Effector memory CD4-positive, alpha-beta T cell (primary cell): ENCODE measurements around the gene COPS4.
"Not testable (repeated sequence)": the region's sequence is repeated elsewhere in the genome, so short reads cannot be mapped to it uniquely, and the experiment has no call there.

Source experiments
- DNase-seq, 3 donors: peaks; one replicate each; pipeline ENCODE4 v3.0.0-alpha.2; 2020
- H3K27ac ChIP-seq: 2 replicates; pipeline ENCODE4 v1.7.0; 2013; ENCODE audit warnings: mild to moderate bottlenecking, low read length, moderate library complexity; ENCODE audit not compliant: insufficient read depth, poor library complexity, severe bottlenecking
- H3K27me3 ChIP-seq: replicated peaks from 2 replicates; pipeline ENCODE4 v1.7.0; 2013; ENCODE audit warnings: mild to moderate bottlenecking, low read length; ENCODE audit not compliant: insufficient read depth, control insufficient read depth, poor library complexity, severe bottlenecking
- H3K36me3 ChIP-seq: 2 replicates; pipeline ENCODE4 v1.7.0; 2013; ENCODE audit warnings: mild to moderate bottlenecking, low read length, moderate library complexity; ENCODE audit not compliant: control insufficient read depth, insufficient read depth
- H3K4me1 ChIP-seq: 2 replicates; pipeline ENCODE4 v1.7.0; 2013; ENCODE audit warnings: low read length, mild to moderate bottlenecking; ENCODE audit not compliant: control insufficient read depth, insufficient read depth, poor library complexity, severe bottlenecking
- H3K4me3 ChIP-seq: 2 replicates; pipeline ENCODE4 v1.7.0; 2013; ENCODE audit warnings: low read length, low read depth, mild to moderate bottlenecking; ENCODE audit not compliant: insufficient read depth, poor library complexity, severe bottlenecking
- H3K9me3 ChIP-seq: 2 replicates; pipeline ENCODE4 v1.7.0; 2013; ENCODE audit warnings: mild to moderate bottlenecking, low read length, moderate library complexity; ENCODE audit not compliant: control insufficient read depth

COPS4 gene

DNA sequence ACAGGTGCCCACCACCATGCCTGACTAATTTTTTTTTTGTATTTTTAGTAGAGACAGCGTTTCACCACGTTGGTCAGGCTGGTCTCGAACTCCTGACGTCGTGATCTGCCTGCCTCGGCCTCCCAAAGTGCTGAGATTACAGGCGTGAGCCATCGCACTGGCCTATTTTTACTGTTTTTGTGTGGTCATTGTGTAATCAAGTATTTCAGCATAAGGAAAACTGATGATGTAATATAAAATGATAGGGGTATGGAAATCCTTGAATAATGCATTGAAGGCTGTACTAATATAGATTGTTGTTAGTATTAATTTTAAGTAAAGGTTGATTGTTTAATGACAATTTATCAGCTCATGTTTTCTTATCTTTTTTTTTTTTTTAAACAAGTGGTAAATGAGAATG lies 13.8 kb downstream of the COPS4 start:
- H3K4me1 ChIP-seq, H3K4me3 ChIP-seq, H3K27ac ChIP-seq, H3K27me3 ChIP-seq, DNase-seq, H3K9me3 ChIP-seq: not testable (repeated sequence)
- H3K36me3 ChIP-seq: peaks cover 40% of the 10 kb centered on the region

DNA sequence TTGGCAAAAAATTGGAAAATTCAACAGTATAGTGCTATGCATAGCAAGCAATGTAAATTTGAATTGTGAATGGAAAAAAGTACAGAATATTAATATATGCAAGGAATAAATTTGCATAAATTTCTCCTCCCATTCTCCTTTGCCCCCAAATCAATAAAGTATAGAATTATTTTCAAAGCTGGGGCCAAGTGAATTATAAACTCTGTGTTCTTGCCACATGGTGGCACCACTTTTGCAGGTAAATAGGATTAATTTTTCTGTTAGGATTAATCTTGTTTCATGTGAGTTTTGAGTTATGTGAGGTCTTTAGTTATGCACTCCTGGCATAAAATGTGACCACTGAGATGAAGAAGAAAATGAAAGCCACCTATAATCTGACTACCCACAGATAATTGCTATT lies 19.9 kb downstream of the COPS4 start:
- H3K27ac ChIP-seq: no peak overlapping the region

DNA sequence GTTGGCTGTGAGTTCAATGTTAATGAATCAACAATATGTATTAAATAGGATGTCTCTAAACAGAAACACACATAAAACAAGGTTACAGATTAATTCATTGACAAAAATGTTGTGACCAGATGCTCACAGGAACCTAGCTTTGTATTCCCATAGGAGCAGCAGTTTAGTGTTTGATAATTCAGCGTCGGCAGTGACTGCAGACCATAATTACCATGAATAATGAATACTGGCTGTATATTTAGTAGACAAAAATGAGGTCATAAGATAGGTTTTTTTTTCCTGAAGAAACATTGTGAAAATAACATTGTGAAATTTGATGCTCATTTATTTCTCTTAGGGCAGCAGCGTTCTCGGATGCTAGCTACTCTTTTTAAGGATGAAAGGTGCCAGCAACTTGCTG lies 27.8 kb downstream of the COPS4 start:
- Histone ChIP-seq H3K4me3 (no peak overlapping the region), H3K4me1 (no peaks in the 10 kb centered on the region), H3K9me3 (no peaks in the 10 kb centered on the region), H3K27me3 (no peaks in the 10 kb centered on the region), H3K36me3 (peaks cover 23% of the 10 kb centered on the region), H3K27ac (no peak overlapping the region)
- DNase-seq: no peak

More for the DNA sequence above, 19.9 kb downstream of the COPS4 start:
- Histone ChIP-seq H3K36me3 (peaks cover 36% of the 10 kb centered on the region), H3K4me1 (no peaks in the 10 kb centered on the region), H3K27me3 (no peaks in the 10 kb centered on the region), H3K9me3 (no peaks in the 10 kb centered on the region), H3K4me3 (no peak overlapping the region)
- DNase-seq: no peak

DNA sequence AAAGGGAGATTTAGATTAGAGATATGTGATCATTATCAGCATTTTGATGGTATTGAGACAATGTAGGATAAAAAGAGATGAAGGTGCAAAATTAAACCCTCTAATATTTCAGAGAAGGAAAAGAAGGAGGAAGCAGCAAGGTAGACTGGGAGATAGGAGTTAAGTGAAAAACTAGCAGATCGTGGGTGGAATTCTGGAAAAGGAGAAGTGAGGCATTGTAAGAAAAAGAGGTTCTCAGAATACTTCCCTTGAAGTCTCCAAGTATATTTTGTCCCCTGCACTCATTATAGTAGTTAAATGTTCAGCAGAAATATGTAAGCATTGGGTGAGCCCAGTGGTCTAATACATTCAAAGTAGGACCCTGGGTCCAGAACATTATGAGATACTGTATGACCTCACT lies 30.3 kb downstream of the COPS4 start:
- Histone ChIP-seq H3K4me1 (no peaks in the 10 kb centered on the region), H3K36me3 (peaks cover 40% of the 10 kb centered on the region), H3K27me3 (no peaks in the 10 kb centered on the region), H3K9me3 (no peaks in the 10 kb centered on the region), H3K27ac (no peak overlapping the region), H3K4me3 (no peak overlapping the region)
- no peak for DNase-seq

DNA sequence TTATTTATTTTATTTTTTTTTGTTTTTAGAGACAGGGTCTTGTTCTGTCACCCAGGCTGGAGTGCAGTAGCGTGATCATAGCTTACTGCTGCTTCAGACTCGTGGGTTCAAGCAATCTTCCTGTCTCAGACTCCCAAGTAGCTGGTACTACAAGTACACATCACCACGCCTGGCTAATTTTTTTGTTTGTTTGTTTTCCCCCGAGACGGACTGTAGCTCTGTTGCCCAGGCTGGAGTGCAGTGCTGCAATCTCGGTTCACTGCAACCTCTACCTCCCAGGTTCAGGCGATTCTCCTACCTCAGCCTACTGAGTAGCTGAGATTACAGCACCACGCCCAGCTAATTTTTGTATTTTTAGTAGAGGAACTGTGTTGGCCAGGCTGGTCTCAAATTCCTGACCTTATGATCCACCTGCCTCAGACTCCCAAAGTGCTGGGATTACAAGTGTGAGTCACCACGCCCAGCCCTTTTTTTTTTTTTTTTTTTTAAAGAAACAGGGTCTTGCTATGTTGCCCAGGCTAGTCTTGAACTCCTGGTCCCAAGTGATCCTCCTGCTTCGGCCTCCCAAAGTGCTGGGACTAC lies 32.2 kb downstream of the COPS4 start:
- Histone ChIP-seq H3K9me3 (no peaks in the 10 kb centered on the region), H3K36me3 (peaks cover 51% of the 10 kb centered on the region), H3K27ac (no peak overlapping the region), H3K4me3 (no peak overlapping the region), H3K4me1 (no peaks in the 10 kb centered on the region), H3K27me3 (no peaks in the 10 kb centered on the region)
- DNase-seq: no peak

DNA sequence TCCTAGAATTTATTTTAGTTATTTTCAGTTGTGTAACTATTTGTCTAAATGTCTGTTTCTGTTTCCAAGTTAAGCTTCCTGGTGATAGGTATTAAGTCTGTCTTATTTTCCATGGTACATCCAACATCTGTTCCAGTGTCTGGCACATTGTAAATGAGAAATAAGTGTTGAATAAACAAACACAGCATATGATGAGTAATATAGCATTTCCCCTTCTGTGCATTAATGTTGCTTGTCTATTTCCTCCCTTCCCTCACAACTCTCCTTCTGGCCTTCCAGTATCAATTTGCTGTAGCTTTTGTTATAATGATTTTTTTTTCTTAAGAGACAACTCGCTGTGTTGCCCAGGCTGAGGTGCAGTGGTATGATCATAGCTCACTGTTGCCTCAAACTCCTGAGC lies 36.1 kb downstream of the COPS4 start:
- peaks cover 52% of the 10 kb centered on the region for H3K36me3 ChIP-seq

DNA sequence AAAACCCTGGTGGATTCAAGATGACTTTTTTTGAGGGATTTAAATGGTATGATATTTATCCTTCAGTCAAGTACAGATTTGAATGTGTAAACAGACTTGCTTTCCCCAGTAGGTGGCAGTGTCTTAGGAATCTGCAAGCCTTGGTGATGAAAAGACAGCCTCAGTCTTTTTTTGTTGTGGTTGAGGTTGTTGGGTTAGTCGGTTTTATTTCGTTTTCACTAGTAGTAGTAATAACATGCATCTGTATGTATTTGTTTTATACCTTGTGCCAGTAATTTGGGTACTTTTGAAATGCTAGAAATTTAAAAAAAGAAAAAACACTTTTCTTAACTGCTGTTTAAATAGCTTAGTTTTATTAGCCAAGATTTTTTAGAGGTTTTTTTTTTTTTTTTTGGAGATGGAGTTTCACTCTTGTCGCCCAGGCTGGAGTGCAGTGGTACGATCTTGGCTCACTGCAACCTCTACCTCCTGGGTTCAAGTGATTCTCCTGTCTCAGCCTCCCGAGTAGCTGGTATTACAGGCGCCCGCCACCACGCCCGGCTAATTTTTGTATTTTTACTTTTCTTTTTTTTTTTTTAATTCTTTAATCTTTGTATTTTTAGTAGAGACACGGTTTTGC lies 39.2 kb downstream of the COPS4 start:
- Histone ChIP-seq H3K9me3 (no peaks in the 10 kb centered on the region), H3K4me1 (no peaks in the 10 kb centered on the region), H3K36me3 (peaks cover 40% of the 10 kb centered on the region), H3K27me3 (no peaks in the 10 kb centered on the region), H3K27ac (no peak overlapping the region), H3K4me3 (no peak overlapping the region)
- peak; percentile 5 to 52 (median 18) for DNase-seq

More for the DNA sequence above, 36.1 kb downstream of the COPS4 start:
- Histone ChIP-seq H3K27me3 (no peaks in the 10 kb centered on the region), H3K4me1 (no peaks in the 10 kb centered on the region), H3K9me3 (no peaks in the 10 kb centered on the region), H3K4me3 (no peak overlapping the region), H3K27ac (no peak overlapping the region)
- no peak for DNase-seq

DNA sequence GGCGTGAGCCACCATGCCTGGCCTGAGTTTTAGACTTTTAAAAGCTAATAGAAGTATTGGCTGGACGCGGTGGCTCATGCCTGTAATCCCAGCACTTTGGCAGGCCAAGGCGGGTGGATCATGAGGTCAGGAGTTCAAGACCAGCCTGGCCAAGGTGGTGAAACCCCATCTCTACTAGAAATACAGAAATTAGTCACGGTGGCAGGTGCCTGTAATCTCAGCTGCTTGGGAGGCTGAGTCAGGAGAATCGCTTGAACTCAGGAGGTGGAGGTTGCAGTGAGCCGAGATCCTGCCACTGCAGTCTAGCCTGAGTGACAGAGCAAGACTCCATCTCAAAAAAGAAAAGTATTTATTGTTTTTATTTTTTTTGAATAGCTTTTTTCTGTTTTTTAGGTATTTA lies 39.8 kb downstream of the COPS4 start:
- not testable (repeated sequence) for H3K9me3 ChIP-seq, H3K27ac ChIP-seq, H3K4me3 ChIP-seq, H3K4me1 ChIP-seq, DNase-seq, H3K27me3 ChIP-seq
- H3K36me3 ChIP-seq: peaks cover 37% of the 10 kb centered on the region

DNA sequence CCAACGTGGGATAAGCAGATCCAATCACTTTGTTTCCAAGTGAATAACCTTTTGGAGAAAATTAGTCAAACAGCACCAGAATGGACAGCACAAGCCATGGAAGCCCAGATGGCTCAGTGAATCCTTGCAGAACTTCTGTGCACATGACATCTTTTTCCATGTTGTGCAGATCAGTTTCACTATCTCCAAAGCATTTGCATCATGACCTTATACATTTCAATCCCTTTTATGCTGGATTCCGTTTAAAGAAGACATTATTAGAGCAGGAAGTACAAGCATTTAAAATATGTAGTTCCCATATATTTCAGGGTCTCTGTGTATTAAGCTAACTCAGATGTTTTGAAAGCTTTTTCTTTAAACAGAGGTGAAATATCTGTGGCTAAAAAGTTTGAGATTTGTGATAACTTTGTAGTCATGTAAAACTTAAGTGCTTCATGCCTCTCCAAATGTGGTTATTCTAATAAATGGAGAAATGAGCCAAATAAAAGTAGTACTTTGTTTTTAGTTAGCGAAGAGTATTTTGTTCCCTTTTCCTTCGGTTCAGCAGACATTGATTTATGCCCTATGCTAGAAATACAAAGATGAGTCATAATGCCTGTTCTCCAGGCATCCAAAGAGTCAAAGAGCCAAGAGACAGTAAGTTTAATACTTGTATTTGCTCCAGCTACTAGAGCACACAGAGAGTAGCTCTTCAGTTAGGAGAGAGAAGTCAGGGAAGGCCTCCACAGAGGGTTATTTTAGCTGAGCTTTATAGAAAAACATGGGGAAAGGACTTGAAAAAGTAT lies 40.5 kb downstream of the COPS4 start:
- Histone ChIP-seq H3K27ac (no peak overlapping the region), H3K36me3 (peaks cover 30% of the 10 kb centered on the region), H3K4me1 (no peaks in the 10 kb centered on the region), H3K9me3 (no peaks in the 10 kb centered on the region), H3K4me3 (no peak overlapping the region), H3K27me3 (no peaks in the 10 kb centered on the region)
- DNase-seq: no peak

DNA sequence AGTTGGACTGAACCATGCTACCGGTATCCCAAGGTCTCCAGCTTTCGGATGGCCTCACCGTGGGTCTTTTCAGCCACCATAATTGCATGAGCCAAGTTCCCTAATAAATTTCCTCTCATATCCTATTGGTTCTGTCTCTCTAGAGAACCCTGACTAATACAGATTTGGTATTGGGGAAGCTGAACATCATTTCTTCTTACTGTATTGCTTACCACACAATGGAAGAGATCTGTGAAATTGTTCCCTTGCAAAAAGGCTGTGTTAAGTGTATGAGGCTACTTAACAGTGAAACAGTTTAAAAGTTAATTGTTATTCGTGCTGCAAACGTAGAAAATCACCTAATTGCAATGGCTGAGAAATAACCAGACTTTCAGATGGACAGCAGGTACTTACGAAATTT lies 45.6 kb downstream of the COPS4 start:
- no peaks in the 10 kb centered on the region for H3K27me3 ChIP-seq
- no peak for DNase-seq
- H3K4me1 ChIP-seq: peaks cover 18% of the 10 kb centered on the region
- H3K27ac ChIP-seq: no peak overlapping the region
- H3K9me3 ChIP-seq: no peaks in the 10 kb centered on the region
- peaks cover 8% of the 10 kb centered on the region for H3K36me3 ChIP-seq
- H3K4me3 ChIP-seq: no peak overlapping the region
